ENCODE measurements around the gene PABPN1.

Gene PABPN1

GRCh38 chr14:23327947-23328744 is 6.9 kb downstream of the PABPN1 start:
- DNase-seq: peak; percentile 77

GRCh38 chr14:23335623-23336022 is 14.4 kb downstream of the PABPN1 start:
- DNase-seq: no peak

- no peak for DNase-seq
Measured at GRCh38 chr14:23339506-23340268, 18.4 kb downstream of the PABPN1 start.

- no peak for DNase-seq
Measured at GRCh38 chr14:23344481-23344880, 23.2 kb downstream of the PABPN1 start.

GRCh38 chr14:23345987-23346692 is 24.9 kb downstream of the PABPN1 start:
- DNase-seq: no peak

- DNase-seq: no peak
Measured at GRCh38 chr14:23346693-23347405, 25.6 kb downstream of the PABPN1 start.

- no peak for DNase-seq
Measured at GRCh38 chr14:23347406-23348296, 26.4 kb downstream of the PABPN1 start.

GRCh38 chr14:23348297-23348655 is 27.0 kb downstream of the PABPN1 start:
- DNase-seq: no peak

GRCh38 chr14:23349156-23349845 is 28.0 kb downstream of the PABPN1 start:
- no peak for DNase-seq

GRCh38 chr14:23351681-23352505 is 30.6 kb downstream of the PABPN1 start:
- DNase-seq: peak; percentile 32

GRCh38 chr14:23352506-23353432 is 31.5 kb downstream of the PABPN1 start, which contains the start of gene SLC22A17:
Gene SLC22A17, minus strand, starts transcription at chr14:23352887.
- DNase-seq: peak; percentile 77

- no peak for DNase-seq
Measured at GRCh38 chr14:23353433-23353780, 32.1 kb downstream of the PABPN1 start.

GRCh38 chr14:23354990-23355389 is 33.7 kb downstream of the PABPN1 start:
- DNase-seq: no peak

- no peak for DNase-seq
Measured at GRCh38 chr14:23355871-23356435, 34.7 kb downstream of the PABPN1 start.

- no peak for DNase-seq
Measured at GRCh38 chr14:23356662-23357061, 35.4 kb downstream of the PABPN1 start.

GRCh38 chr14:23357261-23357660 is 36.0 kb downstream of the PABPN1 start:
- no peak for DNase-seq

GRCh38 chr14:23358042-23358441 is 36.8 kb downstream of the PABPN1 start:
- no peak for DNase-seq

- no peak for DNase-seq
Measured at GRCh38 chr14:23358553-23359166, 37.4 kb downstream of the PABPN1 start.

All from NCI-H1105 treated with DMSO at 0.1 percent for 48 hours (cell line).